NB4 (cell line): ENCODE measurements around the gene ATP12A.

Source experiments
- DNase-seq: peaks from one replicate; pipeline ENCODE4 v3.0.0; 2010; ENCODE audit warnings: low read depth
- H3K4me3 ChIP-seq: one replicate; pipeline ENCODE4 v1.5.1; 2011; ENCODE audit warnings: mild to moderate bottlenecking, low read depth, low read length, moderate library complexity
- MYC ChIP-seq: IDR thresholded peaks from 2 replicates; pipeline ENCODE4 v1.6.1; 2011; ENCODE audit warnings: low read depth, low read length
- POLR2A ChIP-seq: IDR thresholded peaks from 2 replicates; pipeline ENCODE4 v1.6.1; 2011; ENCODE audit warnings: mild to moderate bottlenecking; ENCODE audit not compliant: insufficient read length; ENCODE audit errors: extremely low read depth
- TF ChIP-seq, protein P1 (sequence below): IDR thresholded peaks from one replicate; pipeline ENCODE4 v1.5.1; 2012; ENCODE audit warnings: low read depth, low read length
- TF ChIP-seq, protein P2 (sequence below): IDR thresholded peaks from 2 replicates; pipeline ENCODE4 v1.6.1; 2011; ENCODE audit warnings: low read depth, low read length

Gene ATP12A

DNA sequence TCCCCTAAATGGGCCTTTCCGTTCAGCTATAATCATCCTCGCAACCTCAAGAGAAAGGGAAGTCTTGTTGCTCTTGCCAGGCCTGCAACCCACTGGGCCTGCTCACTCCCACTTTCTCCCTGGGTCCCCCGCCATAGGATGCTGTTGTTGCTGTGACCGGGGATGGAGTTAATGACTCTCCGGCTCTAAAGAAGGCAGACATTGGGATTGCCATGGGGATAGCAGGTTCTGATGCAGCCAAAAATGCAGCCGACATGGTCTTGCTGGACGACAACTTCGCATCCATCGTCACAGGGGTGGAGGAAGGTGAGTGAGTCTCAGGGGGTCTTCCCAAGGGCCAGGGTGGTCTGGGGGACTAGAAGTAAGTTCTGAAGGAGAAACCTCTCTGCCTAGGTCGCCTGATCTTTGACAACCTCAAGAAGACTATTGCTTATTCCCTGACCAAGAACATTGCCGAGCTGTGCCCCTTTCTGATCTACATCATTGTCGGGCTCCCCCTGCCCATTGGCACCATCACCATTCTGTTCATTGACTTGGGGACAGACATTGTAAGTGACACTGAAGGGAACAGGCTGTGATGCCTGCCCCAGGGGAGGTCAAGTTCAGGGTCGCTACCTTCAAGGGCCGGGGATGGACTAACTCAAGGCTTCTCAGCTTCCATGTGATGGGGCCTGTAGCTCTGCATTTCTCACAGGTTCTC, 26.8 kb downstream of the ATP12A start:
- no peak for TF ChIP-seq POLR2A
- TF ChIP-seq, protein P1, sequence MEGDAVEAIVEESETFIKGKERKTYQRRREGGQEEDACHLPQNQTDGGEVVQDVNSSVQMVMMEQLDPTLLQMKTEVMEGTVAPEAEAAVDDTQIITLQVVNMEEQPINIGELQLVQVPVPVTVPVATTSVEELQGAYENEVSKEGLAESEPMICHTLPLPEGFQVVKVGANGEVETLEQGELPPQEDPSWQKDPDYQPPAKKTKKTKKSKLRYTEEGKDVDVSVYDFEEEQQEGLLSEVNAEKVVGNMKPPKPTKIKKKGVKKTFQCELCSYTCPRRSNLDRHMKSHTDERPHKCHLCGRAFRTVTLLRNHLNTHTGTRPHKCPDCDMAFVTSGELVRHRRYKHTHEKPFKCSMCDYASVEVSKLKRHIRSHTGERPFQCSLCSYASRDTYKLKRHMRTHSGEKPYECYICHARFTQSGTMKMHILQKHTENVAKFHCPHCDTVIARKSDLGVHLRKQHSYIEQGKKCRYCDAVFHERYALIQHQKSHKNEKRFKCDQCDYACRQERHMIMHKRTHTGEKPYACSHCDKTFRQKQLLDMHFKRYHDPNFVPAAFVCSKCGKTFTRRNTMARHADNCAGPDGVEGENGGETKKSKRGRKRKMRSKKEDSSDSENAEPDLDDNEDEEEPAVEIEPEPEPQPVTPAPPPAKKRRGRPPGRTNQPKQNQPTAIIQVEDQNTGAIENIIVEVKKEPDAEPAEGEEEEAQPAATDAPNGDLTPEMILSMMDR = no peak

DNA sequence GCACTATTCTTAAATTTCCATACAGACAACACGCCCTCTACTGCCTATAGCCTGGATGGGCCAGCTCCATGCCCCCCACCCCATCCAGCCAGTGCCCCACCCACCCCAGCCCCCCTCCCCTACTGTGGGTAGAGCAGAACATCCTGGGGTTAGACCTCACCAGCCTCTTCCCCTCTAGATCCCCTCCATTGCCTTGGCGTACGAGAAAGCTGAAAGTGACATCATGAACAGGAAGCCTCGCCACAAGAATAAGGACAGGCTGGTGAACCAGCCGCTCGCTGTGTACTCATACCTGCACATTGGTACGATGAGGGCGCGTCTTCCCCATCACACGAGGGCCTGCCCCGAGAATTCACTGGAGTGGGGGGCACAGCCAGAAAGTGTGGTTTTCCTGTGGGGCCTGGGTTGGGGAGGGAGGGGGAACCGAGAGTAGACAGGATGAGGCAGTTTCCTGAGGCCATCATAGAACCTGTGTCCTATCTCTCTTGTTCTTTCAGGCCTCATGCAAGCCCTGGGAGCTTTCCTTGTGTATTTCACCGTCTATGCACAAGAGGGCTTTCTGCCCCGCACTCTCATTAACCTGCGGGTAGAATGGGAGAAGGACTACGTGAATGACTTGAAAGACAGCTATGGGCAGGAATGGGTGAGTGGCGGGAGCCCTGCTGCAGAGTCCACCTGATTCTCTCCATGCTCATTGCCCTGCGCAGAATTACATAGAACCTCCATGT, 29.1 kb downstream of the ATP12A start:
- no peak for DNase-seq
- TF ChIP-seq MYC = no peak
- TF ChIP-seq, protein P2, sequence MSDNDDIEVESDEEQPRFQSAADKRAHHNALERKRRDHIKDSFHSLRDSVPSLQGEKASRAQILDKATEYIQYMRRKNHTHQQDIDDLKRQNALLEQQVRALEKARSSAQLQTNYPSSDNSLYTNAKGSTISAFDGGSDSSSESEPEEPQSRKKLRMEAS = no peak
- no peak for TF ChIP-seq POLR2A
- TF ChIP-seq, protein P1 = no peak
- no peak overlapping the region for H3K4me3 ChIP-seq

More for the DNA sequence above, 26.8 kb downstream of the ATP12A start:
- DNase-seq = no peak
- H3K4me3 ChIP-seq = no peak overlapping the region

DNA sequence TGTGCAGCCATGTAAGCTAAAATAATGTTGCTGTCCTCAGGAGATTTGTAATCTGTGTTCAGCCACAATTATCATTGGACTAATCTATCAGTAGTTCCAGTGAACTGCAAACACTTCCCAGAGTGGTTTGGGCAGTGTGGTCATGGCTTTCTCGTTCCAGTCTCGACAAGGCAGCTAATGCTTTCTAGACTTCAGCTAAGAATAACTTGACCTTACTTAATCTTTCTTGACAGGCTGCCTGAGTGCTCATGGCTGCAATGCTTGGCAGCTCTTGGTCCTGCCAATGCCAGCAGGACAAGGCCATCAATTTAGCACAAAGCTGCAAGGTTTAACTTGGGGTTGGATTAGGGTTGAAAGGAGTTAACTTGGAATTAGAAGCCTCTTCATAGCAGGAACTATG, 32.8 kb downstream of the ATP12A start:
- DNase-seq = no peak
- TF ChIP-seq, protein P1 = no peak
- TF ChIP-seq, protein P2 = no peak
- TF ChIP-seq MYC = no peak
- TF ChIP-seq POLR2A = no peak
- no peak overlapping the region for H3K4me3 ChIP-seq

DNA sequence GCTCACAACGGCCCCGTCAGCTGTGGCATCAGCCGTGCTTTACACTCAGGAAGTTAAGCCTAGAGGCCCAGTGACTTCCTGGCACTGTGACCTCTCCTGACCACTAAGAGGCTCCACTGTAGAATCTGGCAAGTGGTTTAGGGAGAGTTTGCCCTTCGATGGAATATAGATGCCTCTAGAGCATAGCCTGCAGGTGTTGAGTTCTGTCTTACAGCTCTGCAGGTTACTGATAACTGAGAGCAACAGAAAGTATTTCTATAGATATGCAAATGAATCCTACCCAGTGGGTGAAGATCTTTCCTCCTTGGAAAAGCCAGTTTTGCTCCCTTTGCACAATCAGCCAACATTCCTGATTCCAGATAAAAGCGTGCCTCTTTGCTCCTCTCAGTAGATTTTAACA, 35.8 kb downstream of the ATP12A start:
- H3K4me3 ChIP-seq = no peak overlapping the region
- DNase-seq = peak; percentile 16
- no peak for TF ChIP-seq MYC
- TF ChIP-seq, protein P2 = no peak
- TF ChIP-seq, protein P1 = no peak
- TF ChIP-seq POLR2A = no peak

DNA sequence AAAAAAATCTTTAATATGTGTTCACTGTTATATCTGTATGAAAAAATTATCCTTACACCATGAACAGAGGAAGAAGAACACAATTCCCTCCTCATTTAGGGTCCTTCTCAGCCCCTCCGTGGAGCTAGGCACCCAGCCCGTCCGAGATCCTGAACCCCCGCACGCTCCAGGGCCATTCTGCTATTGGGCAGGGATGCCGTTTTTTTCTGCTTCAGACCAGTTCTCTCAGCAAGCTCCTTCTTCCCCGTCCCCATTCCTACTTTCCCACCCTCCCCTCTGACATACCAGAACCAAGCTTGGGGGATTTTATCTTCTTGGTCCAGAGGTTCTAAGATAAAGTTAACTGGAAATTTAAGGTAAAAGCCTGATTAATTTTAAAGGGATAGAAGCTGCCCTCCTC, 36.2 kb downstream of the ATP12A start:
- H3K4me3 ChIP-seq = no peak overlapping the region
- DNase-seq = no peak
- TF ChIP-seq MYC = no peak
- no peak for TF ChIP-seq POLR2A
- TF ChIP-seq, protein P1 = no peak
- TF ChIP-seq, protein P2 = no peak
